MG63 (cell line): ENCODE measurements around the gene POLR2C. TPM values are rescaled to one million over a fixed set of nuclear protein-coding genes. Genes with fewer than 3 reads are reported as not detected.
A peak's percentile ranks its signal among the peaks of the same experiment; 100 is the strongest.
"Not testable (repeated sequence)": the region's sequence is repeated elsewhere in the genome, so short reads cannot be mapped to it uniquely, and the experiment has no call there.

Experiments
- DNase-seq: peaks from one replicate; pipeline ENCODE4 v3.0.0-alpha.2; 2020
- H3K27me3 ChIP-seq: fragments of 250-450 bp; sonication (Bioruptor Pico); 2 replicates; pipeline ENCODE4 v1.5.1; 2020; ENCODE audit warnings: mild to moderate bottlenecking, moderate library complexity
- H3K36me3 ChIP-seq: fragments of 250-450 bp; sonication (Bioruptor Pico); 2 replicates; pipeline ENCODE4 v1.5.1; 2020; ENCODE audit warnings: mild to moderate bottlenecking, moderate library complexity
- H3K4me3 ChIP-seq: fragments of 250-450 bp; sonication (Bioruptor Pico); 2 replicates; pipeline ENCODE4 v1.5.1; 2020; ENCODE audit warnings: mild to moderate bottlenecking, moderate library complexity
- H3K9me3 ChIP-seq: fragments of 250-450 bp; sonication (Bioruptor Pico); 2 replicates; pipeline ENCODE4 v1.5.1; 2020; ENCODE audit warnings: mild to moderate bottlenecking, moderate library complexity
- total RNA-seq: library from RNA; depleted of rRNA; stranded (reverse); fragments of >200 nt; shearing (Covaris generic); gene quantifications from 2 replicates; pipeline ENCODE4 v1.2.3, GENCODE V29; 2014; ENCODE audit warnings: low replicate concordance

POLR2C gene
- total RNA-seq, 1 experiment from 2014 or later = 482 TPM

DNA sequence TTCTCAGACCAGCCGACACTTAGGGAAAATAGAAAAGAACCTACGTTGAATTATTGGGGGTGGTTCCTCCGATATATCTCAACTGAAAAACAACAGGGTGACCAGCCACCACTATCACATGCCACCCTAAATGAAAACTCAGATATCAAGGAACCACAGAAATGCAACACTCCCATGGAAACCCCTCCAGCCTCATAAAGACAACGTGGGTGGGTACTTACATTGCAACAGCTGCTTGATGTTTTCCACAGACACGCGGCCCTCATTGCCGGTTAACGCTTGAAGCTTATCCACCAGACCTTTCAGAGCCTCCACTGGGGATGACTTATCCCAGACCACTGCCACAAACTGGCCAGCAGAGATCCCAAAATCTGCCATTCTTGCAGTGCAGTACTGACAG is 21.9 kb upstream of the POLR2C start:
- H3K4me3 ChIP-seq, H3K27me3 ChIP-seq, H3K9me3 ChIP-seq, DNase-seq: not testable (repeated sequence)
- peaks cover 84% of the 10 kb centered on the region for H3K36me3 ChIP-seq

DNA sequence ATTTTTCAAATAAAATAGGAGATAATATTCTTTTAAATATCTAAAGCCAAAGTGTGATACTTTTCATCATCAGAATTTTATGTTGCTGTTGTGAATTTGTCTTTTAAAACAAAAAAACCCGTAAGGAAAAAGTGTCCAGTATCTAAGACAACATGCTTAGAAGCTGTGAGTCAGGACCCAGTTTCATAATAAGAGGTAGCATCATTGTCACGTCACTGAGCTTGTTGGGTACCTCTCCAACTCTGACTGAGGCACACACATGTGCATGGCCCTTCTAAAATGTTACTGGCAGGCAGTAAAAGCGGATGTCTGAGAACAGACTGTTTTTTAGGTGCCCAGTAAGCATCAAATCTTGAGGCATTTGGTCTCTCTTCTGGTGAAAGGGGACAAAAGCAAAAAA is 17.8 kb upstream of the POLR2C start:
- Histone ChIP-seq H3K9me3 (peaks cover 2% of the 10 kb centered on the region), H3K4me3 (no peak overlapping the region)
- DNase-seq = no peak

DNA sequence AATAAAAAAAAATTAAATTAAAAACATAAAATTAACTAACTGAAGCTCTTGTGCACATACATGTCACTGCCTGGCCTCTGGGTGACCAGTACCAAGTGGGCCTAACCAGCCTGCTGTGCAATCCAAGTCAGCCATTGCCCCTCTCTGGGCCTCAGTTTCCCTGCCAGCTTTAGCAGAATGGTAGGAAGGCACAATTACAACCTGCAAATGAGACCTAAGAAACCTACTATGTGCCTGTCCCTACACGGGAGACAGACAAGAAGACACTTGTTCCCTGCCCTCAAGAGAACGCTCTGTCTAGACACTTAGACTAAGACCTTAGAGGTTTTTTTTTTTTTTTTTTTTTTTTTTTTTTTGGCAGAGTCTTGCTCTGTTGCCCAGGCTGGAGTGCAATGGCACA is 17.0 kb upstream of the POLR2C start:
- Histone ChIP-seq H3K4me3 (no peak overlapping the region), H3K27me3 (no peaks in the 10 kb centered on the region), H3K9me3 (peaks cover 2% of the 10 kb centered on the region; the same call in 1 of the 2 replicates), H3K36me3 (peaks cover 43% of the 10 kb centered on the region)
- no peak for DNase-seq

More for the DNA sequence above, 17.8 kb upstream of the POLR2C start:
- Histone ChIP-seq H3K36me3 (peaks cover 46% of the 10 kb centered on the region), H3K27me3 (no peaks in the 10 kb centered on the region)

DNA sequence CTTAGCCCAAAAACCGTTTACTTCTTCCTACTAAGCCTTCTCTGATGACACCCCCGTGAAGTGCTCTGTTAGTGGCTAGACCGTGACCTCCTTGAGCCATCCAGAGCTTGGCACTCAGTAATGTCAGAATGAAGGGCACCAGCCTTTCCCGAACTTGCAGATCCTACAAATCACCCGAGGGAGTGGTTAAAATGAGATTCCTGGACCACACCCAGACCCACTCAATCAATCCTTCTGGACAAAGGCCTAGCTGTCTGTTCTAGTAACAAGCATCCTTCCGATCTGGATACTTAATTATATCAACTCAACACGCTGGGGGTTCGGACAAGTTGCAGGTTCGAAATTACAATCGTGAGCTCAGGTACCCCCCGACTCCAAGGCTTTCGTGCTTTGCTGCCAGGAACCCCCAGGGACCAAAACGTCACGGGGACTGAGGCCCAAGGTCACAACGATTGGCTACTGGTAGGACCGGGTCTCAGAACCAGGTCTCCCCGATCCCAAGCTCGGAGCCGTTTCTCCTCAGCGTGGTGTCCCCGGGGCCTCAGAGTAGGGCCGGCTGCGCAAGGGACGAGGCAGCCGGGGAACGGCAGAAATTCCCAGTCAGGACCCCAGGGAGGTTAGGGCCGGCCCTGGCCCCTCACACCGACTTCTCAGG is 15.8 kb upstream of the POLR2C start:
- Histone ChIP-seq H3K27me3 (no peaks in the 10 kb centered on the region), H3K4me3 (peak overlapping the region; percentile 88), H3K9me3 (no peaks in the 10 kb centered on the region), H3K36me3 (peaks cover 43% of the 10 kb centered on the region)
- DNase-seq = peak; percentile 53

DNA sequence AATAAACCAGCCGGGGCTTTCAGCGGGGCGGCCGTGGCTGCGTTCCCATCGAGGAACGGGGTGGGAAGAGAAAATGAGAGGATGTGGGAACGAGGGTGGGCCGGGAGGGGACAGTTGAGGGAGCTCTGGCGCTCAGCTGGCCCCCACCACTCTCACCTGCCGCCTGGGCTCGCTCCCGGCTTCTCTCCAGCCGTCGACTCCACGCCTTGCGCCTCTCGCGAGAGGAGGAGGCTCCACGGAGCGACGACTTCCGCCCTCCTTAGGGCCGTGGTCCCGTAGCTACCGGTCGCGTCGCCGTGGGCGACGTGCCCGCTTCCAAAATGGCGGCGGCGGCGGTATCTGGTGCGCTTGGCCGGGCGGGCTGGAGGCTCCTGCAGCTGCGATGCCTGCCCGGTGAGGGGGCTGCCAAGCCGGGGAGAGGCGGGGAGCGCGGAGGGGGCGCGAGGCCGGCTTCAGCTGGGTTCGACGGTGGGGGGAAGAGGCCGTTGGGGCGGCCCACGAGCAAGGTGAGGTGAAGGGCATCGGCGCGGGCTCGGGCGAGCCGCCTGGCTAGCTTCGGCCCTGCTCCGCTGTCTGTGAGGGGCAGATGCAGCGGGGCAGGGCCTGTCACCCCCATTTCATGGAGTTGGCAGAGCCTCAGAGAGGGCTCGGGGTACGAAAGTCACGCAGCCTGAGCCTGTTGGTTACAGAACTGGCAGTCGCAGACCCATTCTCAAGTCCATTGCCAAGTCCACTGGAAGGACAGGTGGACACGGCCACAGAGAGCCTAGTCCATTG is 15.1 kb upstream of the POLR2C start, which contains the start of the genes CIAPIN1 and COQ9:
CIAPIN1 (minus strand) TSS at position 200 of the 777 bp plus-strand sequence. CDS start 6,457 bp downstream, outside the sequence.
COQ9 (plus strand) TSS at position 294 of the 777 bp plus-strand sequence; CDS start at position 321, 27 bp downstream.
- H3K36me3 ChIP-seq = peaks cover 43% of the 10 kb centered on the region
- H3K4me3 ChIP-seq = peak within 1 kb of the TSS; percentile 88
- DNase-seq = peak; percentile 99
- no peaks in the 10 kb centered on the region for H3K9me3 ChIP-seq
- no peaks in the 10 kb centered on the region for H3K27me3 ChIP-seq

DNA sequence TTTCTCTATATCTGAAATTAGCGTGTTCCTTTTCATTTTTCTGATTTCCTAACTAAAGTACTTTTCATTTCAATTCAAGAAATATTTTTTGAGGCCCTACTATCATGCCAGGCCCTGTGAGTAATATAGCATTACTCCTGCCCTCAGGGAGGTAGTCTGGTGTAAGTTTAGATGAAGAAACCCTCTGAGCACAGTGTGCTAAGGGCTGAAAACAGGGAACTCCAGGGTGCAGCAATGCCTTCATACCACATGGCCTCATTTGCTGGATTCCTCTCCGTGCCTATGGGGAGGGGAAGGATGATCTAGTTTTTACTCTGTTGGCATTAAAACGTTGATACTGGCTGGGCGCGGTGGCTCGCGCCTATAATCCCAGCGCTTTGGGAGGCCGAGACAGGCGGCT is 10.5 kb upstream of the POLR2C start:
- Histone ChIP-seq H3K9me3 (no peaks in the 10 kb centered on the region), H3K4me3 (no peak overlapping the region), H3K27me3 (no peaks in the 10 kb centered on the region), H3K36me3 (peaks cover 63% of the 10 kb centered on the region)
- DNase-seq = no peak

DNA sequence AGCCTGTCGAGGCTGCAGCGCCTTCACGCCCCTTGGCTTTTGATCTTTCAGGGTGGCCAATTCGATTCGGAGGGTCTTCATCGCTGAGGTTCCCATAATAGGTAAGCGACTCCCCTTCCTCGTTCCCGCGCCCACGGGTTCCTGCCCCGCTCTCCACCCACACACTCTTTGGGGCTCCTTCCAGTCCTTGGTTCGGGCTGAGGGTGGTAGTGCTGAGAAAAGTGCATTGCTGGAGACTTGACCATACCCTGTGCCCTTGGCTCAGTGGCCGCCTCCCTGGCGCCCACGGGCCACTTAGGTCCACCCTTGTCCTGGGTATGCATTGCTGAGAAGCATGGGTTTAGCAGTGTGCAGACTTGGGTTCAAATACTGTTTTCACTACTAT is 491 bp downstream of the POLR2C start:
- Histone ChIP-seq H3K27me3 (no peaks in the 10 kb centered on the region), H3K9me3 (no peaks in the 10 kb centered on the region), H3K4me3 (peak overlapping the region; percentile 84), H3K36me3 (peaks cover 82% of the 10 kb centered on the region)
- DNase-seq = no peak

DNA sequence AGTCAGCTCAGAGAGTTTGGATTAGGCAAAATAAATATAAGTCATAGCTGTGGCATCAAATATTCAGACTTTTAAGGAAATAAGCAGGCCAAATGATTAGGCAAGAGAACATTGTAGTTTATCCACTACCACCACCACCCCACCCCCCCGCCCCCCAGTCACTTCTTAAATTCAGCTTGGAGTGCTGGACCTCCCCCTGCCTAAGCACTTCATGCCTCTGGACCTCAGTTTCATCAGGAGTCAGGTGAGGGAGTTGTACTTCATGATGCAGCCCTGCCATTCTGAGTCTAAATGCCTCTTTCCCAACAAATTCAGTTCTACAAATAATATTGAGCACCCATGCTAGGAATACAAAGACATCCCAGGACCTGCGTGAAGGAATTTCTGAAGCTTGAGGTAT is 2.0 kb downstream of the POLR2C start:
- H3K4me3 ChIP-seq = no peak overlapping the region; the same call in 1 of the 2 replicates
- H3K9me3 ChIP-seq = no peaks in the 10 kb centered on the region
- no peak for DNase-seq
- peaks cover 82% of the 10 kb centered on the region for H3K36me3 ChIP-seq
- H3K27me3 ChIP-seq = no peaks in the 10 kb centered on the region

DNA sequence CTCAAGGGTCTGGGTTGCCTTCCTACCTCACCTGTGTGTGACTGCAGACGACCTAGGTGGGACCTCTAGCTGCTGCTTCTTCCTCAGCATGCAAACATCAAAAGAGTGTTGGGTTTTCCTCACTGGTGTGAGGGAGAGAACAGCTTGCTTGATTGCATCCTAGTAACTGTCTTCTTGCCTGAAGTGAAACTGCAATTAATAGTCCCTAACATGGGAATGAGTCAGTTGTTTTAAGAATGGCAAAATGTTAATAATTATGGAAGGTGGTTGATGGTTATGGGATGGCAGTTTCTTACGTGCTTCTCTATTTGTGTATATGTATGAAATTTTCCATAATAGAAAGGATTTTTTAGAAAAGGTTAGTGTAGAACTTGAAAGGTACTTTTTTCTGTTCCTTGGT is 5.9 kb downstream of the POLR2C start:
- Histone ChIP-seq H3K27me3 (no peaks in the 10 kb centered on the region), H3K36me3 (peaks cover 91% of the 10 kb centered on the region), H3K4me3 (no peak overlapping the region), H3K9me3 (no peaks in the 10 kb centered on the region)
- DNase-seq = no peak

DNA sequence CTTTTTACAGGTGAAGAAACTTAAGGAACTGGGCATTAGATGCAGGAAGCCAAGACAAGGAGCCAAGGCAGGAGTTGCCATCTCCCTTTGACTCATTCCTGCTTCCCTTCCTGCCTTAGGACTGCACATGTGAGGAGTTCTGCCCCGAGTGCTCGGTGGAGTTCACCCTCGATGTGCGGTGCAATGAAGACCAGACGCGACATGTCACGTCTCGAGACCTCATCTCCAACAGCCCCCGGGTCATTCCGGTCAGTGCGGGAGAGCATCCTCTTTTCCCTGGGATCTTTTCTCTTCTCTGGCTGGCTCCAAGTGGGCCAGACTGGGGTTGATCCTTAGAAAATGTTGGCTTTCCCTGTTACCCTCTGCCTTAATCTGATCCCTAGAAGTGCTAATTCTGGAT is 6.6 kb downstream of the POLR2C start:
- H3K36me3 ChIP-seq = peaks cover 87% of the 10 kb centered on the region
- no peak overlapping the region for H3K4me3 ChIP-seq
- no peak for DNase-seq
- no peaks in the 10 kb centered on the region for H3K27me3 ChIP-seq
- no peaks in the 10 kb centered on the region for H3K9me3 ChIP-seq

DNA sequence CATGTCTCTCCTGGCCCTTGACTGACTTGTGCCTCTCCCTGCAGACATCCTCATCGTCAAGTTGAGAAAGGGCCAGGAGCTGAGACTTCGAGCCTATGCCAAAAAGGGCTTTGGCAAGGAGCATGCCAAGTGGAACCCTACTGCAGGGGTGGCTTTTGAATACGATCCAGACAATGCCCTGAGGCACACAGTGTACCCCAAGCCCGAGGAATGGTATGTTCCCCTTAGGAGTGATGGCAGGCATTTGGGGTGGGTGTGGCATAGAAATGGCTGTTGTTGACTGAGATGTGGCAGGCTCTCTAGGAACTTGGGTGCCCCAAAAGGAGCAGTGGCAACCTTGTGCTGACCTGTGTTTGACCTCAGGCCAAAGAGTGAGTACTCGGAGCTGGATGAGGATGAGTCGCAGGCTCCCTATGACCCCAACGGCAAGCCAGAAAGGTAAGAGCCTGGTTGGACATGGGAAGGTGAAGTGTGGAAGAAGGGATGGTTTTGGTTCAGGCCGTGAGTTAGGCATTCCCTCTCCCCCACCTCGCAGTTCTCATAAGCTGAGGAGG is 7.5 kb downstream of the POLR2C start:
- DNase-seq = no peak
- Histone ChIP-seq H3K27me3 (no peaks in the 10 kb centered on the region), H3K4me3 (no peak overlapping the region), H3K36me3 (peaks cover 79% of the 10 kb centered on the region), H3K9me3 (no peaks in the 10 kb centered on the region)

DNA sequence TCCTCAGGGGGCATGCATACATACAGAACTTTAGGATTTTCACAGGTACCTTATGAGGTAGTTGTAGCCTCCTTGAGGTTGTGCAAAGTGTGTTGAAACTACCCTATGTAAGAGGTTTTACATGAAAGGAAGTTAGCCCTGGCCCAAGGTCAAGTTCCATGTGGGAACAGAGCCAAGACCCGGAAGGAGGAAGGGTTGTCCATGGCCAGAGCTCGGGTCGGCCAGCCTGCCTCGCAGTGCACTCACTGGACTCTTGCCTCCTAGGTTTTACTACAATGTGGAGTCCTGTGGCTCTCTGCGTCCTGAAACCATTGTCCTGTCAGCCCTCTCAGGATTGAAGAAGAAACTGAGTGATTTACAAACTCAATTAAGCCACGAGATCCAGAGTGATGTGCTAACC is 8.2 kb downstream of the POLR2C start:
- DNase-seq = no peak
- Histone ChIP-seq H3K9me3 (no peaks in the 10 kb centered on the region), H3K36me3 (peaks cover 72% of the 10 kb centered on the region), H3K27me3 (no peaks in the 10 kb centered on the region), H3K4me3 (no peak overlapping the region)

DNA sequence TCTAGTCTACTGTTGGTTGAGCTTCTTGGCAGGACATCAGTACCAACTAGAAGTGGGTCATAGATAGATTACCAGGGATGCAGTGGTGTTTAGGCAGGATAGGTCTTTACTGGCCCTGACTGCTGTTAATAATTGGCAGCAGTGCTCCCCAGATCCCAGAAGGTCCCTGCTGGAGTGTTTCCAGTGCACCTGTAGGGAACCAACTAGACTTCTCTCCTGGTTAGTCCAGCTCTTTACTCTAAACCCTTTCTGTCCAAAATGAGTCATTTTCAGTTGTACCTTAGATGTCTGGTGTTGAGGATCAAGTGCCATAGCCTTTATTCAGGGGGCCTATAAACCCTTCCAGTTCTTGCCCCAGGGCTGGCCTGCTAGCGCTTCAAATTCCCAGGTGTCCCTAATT is 8.7 kb downstream of the POLR2C start:
- no peak overlapping the region for H3K4me3 ChIP-seq
- H3K36me3 ChIP-seq = peaks cover 67% of the 10 kb centered on the region
- H3K27me3 ChIP-seq = no peaks in the 10 kb centered on the region
- H3K9me3 ChIP-seq = no peaks in the 10 kb centered on the region
- DNase-seq = no peak

DNA sequence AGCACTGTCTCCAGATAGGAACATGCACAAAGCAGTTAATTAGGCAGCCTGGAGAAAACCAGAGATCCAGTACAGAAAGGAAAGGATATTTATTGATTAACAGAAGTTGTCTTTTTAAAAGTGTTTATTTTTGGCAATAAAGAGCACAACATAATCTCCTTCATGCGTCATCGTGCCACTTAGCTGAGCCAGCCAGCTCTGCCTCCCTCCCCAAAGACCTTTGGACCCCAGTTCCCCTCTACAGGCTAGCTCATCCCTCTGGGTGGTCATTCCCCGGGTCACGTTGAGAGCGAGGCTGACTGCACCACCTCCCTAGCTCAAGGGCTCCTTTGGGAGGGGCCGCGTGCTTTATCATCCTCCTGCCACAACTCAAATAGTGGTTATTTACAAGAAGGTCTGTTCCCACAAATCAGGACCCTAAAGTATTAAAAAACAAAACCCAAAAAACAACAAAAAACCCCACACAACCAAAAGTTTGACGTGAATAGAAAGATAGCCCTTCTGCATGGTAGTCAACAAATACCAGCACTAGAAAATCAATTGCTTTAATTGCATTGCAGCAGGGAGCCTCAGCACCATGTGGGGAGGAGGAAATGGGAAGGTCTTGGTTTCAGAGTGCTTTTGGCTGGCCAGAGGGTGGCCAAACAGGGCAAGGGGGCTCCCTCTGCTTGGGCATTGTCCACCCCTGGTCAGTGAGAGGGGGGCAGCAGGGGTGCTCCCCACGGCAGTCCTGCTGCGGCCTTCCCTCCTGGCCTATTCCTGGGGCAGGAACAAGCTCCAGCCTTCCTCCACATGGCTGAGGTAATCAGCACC is 9.6 kb downstream of the POLR2C start:
- H3K27me3 ChIP-seq = no peaks in the 10 kb centered on the region
- H3K9me3 ChIP-seq = no peaks in the 10 kb centered on the region
- H3K4me3 ChIP-seq = no peak overlapping the region
- DNase-seq = no peak
- peaks cover 59% of the 10 kb centered on the region for H3K36me3 ChIP-seq

DNA sequence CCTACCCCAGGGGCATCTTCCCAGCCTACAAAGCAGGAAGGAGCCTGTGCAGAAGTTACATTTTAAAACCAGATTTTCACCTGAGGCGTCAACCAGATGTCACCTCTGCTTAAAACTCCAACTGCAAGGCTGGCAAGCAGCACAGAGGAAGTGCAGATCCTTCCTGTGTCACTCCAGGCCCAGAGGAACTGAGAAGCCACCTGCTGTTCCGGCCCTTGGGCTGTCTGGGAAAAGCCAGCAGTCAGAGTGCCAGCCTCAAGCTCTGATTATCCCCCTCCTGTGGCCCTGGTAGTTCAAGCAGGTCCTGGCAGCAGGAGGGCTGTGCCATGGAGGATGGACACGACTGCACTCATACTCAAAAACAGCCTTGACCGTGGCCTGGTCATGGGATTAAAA is 10.2 kb downstream of the POLR2C start:
- DNase-seq = no peak
- no peaks in the 10 kb centered on the region for H3K9me3 ChIP-seq
- H3K36me3 ChIP-seq = peaks cover 53% of the 10 kb centered on the region
- H3K4me3 ChIP-seq = no peak overlapping the region
- H3K27me3 ChIP-seq = no peaks in the 10 kb centered on the region

DNA sequence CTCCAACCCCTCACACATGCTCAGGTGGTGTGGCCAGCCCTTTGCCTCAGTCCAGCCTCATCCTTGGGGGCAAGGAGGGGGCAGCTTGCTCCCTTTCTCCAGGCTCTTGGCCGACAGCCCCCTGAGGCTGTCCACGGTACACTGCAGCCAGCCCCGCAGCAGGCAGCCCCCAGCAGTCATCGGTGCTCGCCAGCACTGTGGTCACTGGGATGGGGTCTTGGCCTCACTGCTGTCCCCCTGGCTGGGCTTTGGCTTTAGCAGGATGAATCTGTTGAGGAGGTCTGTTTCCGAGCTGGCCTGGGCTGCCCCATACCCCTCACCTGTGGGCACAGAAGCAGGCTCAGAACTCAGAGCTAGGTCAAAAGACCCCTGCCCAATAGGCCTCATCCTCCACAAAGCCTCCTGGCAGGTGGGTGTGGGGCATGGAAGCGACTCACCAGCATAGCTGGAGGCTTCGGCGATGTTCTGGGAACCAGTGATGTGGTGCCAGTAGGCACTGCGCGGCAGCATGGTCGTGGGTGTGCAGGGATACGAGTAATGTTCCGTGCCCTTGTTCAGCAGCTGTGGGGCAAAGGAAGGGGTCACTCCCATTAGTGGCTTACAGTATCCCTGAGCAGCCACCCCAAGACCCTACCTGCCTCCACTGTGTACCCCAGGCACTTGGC is 10.8 kb downstream of the POLR2C start:
- H3K36me3 ChIP-seq = peaks cover 46% of the 10 kb centered on the region
- H3K4me3 ChIP-seq = no peak overlapping the region
- peak; percentile 37 for DNase-seq
- H3K9me3 ChIP-seq = no peaks in the 10 kb centered on the region
- H3K27me3 ChIP-seq = no peaks in the 10 kb centered on the region
